Right lung (tissue), 5 donors: ENCODE results near the gene BZW2. TPM values are rescaled to one million over a fixed set of nuclear protein-coding genes. Genes with fewer than 3 reads are reported as not detected.
A peak's percentile ranks its signal among the peaks of the same experiment; 100 is the strongest.

Experiments
- DNase-seq, 2 donors: peaks; one replicate each; pipeline ENCODE4 v3.0.0-alpha.2; 2013
- polyA plus RNA-seq, 5 donors: library from polyadenylated mRNA; unstranded; fragments of 120-200 nt; gene quantifications; one replicate each; pipeline versions ENCODE4 v1.2.1 to v1.2.3, GENCODE V29; 2013; ENCODE audit warnings: inconsistent platforms in 1 of 5, low replicate concordance in 1 of 5; ENCODE audit not compliant: insufficient read length in 5 of 5, insufficient read depth in 1 of 5

The BZW2 gene
- polyA plus RNA-seq, 5 donors = 76.4 to 87.7 (median 80.5) TPM

DNA sequence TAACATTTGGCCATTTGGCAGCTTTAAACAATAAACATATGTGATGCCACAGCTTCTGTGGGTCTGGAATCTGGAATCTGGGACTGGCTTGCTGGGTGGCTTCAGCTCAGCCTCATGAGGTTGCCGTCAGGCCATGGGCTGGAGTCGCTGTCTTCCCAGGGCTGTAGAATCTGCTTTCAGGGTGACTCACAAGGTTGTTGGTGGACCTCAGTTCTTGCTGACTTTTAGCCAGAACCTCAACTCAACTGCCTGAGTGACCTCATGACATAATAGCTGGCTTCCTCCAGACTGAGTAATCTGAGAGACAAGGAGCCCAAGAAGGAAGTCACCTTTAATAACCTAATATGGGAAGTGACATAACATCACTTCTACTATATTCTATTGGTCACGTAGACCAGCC is 63.0 kb downstream of the BZW2 start:
- no peak for DNase-seq

DNA sequence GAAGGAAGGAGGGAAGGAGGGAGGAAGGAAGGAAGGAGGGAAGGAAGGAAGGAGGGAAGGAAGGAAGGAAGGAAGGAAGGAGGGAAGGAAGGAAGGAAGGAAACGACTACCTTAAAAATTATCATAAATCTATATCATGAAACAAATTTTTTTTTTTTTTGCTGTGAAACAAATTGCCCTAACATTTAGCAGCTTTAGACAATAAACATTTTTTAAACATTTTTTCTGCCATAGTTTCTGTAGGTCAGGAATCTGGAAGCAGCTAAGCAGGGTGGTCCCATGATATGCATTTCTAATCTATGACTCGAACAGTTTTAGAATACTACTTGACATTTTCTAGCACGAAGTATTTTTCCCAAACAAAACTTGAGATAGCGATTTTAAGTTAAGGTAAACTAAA is 64.7 kb downstream of the BZW2 start:
- no peak for DNase-seq

DNA sequence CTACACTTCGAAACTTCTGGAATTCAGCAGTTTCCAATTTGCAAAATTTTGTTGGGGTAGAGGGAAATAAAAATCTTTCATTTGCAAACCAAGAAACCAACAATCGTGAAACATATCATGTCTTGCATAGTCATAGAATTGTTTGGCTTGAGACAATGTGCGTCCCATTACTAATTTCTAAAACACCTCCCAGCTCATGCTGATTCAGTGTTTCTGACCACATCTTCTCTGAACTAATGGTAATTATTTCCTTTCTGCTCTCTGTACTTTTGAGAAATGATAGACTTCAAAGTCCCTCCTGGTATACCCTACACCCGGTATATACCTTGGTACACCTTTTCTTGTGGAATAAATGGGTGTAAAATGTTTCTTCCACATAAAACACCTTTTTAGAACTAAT is 65.7 kb downstream of the BZW2 start:
- no peak for DNase-seq

DNA sequence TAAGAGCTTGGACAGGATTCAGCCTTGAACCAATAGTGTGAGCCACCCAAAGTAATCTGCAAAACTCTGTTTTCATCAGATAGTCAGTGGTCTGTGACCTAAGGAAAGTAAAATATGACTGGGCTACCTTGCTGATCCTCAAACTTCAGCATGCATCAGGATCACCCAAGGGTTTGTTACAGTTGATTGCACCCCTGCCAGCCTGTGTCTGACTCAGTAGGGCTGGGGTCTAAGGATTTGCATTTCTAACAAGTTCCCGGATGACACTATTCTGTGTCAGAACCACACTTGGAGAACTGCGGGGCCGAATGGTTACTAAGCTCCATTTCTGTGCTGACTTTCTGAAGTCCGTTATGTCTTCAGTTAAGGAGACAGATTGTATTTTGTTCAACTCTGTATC is 66.9 kb downstream of the BZW2 start:
- DNase-seq = no peak

DNA sequence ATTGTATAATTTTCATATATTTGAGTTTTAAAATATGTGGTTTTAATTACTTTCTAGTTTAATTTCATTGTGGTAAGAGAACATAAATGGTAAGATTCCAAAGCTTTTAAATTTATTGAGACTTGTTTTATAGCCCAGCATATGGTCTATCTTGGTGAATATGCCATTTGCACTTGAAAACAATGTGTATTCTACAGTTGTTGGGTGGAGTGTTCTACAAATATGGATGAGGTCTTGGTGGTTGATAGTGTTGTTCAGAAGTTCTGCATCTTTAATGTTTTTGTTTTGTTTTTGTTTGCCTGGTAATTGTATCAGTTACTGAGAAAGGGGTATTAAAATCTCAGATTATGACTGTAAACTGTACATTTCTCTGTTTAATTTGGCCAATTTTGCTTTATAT is 69.9 kb downstream of the BZW2 start:
- DNase-seq = no peak

DNA sequence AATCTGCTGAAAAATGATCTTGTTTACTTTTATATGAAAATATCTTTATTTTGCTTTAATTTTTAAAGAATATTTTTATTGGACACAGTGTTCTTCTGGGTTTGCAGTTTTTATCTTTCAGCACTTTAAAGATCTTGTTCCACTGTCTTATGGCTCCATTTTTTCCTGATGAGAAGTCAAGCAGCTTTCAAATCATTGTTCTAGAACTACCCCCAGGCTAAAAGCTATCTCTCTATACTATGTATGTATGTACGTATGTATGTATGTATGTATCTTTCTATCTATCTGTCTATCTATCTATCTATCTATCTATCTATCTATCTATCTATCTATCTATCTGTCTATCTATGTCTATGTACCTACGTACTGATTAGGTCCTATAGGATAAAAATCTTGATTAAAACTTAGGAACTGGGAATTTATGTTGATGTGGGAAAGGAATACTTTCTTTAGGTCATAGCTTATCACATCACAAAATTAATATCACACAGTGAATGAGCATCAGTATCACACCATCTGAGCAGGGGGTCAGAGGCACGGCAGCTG is 72.2 kb downstream of the BZW2 start:
- no peak for DNase-seq

DNA sequence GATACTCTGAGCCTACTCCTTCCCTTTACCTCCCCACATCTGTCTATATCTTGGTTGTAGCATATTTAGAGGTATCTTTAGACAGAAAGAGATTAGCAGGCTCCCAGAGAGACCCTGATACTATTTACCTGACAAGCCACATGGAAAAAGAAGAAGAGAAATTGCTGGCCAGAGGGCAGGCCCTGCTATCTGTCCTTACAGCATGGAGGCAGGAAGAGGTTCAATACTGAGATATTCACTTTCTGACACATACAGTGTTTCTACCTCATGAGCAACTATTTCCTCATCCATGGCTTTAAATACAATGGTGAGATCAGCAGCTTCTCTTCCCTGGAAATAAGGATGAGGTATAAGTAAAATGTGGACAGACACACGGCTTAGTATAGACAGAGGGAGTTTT is 73.7 kb downstream of the BZW2 start:
- DNase-seq = no peak

DNA sequence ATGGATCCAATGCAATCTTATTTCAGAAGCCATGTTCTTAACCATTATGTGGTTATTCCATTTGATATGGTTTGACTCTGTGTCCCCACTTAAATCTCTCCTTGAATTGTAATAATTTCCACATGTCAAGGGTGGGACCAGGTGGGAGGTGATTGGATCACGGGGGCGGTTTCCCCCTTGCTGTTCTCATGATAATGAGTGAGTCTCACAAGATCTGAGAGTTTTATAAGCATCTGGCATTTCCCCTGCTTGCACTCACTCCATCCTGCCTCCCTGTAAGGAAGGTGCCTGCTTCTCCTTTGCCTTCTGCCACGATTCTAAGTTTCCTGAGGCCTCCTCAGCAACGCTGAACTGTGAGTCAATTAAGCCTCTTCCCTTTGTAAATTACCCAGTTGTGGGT is 75.6 kb downstream of the BZW2 start:
- no peak for DNase-seq

DNA sequence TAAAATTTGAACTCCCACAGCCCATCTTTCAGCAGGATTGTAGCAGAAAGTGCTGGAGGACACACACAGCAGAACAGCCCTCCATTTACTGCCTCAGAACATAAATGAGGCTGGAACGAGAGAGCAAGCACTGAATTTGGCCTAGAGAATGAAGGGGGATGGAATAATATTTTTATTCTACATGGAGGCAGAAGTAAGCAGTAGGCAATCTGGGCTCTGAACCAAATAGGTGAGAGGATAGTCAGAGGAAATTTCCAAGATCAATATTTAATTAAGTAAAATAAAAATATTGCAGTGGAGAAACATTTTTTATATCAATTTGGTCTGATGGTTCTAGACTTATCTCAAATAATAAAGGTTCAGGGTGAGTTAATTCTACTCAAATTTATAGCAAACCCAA is 78.4 kb downstream of the BZW2 start:
- DNase-seq = no peak

DNA sequence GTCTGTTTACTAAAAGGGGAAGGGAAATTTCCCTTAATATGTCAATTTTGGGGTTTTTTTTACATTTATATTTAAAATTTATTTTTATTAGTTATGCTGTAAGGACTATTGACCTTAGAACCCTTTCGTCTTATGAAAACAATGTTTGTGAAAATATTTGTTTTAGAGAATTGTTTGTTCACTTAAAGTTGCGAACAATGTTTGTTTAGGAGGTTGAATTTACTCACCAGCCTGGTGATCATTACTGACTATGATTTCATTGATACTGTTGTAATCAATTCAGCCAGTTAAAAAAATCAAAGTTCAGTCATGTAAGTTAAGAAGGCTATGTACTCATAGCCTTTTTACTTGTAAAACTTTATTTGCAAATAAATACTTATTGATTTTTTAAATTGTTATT is 80.2 kb downstream of the BZW2 start:
- DNase-seq = no peak

DNA sequence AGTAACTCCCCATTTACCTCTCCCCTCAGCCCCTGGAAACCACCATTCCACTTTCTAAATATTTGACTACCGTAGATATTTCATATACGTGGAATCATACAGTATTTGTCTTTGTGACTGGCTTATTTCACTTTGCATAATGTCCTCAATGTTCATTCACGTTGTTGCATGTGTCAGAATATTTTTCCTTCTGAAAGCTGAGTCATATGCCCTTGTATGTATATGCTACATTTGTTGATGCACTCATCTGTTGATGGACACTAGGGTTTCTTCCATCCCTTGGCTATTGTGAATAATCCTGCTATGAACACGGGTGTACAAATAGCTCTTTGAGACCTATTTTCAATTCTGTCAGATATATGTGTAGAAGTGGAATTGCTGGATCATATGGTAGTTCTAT is 81.8 kb downstream of the BZW2 start:
- no peak for DNase-seq

DNA sequence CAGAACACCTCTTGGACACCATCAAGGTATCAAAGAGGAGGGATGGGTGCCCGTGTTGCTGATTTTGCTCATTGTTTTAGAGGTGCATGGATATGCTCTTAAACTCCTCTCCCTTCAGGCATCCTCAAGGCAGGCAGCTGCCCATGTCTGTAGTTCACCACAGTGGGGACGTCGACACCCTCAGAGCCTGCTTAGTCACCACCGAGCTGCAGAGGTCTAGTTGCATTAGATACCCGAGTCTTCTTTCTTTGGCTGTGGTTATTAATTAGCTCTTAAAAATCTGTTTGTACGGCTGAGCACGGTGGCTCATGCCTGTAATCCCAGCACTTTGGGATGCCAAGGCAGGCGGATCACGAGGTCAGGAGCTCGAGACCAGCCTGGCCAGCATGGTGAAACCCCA is 82.8 kb downstream of the BZW2 start:
- DNase-seq = no peak

DNA sequence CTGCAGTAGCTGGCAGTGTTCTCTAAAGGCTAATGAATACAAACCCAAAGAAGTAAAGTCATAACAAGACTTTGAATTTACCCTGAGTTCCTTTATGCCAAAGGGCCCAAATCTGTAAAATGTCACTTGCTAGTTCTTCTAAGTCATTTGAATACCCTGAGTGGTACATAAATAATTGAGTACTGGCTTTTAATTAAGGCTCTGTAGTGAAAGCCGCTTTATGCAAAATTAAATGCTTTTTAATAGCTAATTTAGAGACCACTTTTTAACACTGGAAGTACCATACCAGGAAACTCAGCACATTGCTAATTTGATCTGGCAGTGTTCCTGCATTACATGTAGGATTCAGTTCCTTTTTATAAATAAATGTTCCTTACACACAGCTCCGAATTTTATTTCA is 83.6 kb downstream of the BZW2 start:
- DNase-seq = no peak

DNA sequence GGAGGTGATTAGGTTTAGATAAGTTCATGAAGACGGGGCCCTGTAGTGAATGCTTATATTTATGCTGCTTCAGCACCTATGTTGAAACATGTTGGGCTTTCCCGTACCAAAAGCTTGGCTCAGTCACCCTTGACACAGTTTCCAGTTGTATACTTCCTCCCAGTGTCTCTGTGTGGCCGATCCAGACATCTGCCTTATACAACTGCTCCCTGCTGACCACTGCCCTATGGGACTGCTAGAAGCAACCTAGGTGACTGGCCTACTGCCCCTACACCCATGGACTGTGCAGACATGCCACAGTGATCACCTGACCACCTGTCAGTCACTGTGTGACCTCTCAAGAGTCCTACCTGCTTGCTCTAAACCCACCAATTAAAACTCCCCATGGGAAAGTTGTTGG is 85.0 kb downstream of the BZW2 start:
- DNase-seq = no peak

DNA sequence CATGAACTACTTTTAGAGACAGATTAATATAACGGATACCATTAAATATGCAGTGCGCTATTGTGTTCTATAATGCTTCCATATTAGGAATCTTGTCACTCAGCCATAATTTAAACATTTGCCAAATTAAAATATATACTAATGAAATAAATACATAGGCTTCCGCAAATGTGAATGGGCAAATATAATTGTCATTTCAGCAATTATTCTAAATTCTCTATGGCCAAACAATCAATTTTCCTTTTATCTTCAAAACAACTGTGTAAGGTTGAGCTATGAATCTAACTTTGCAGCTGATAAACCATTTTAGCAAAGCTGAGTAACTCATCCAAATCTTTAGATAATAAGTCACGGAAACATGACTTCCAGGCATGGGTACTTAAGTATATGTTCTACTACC is 86.8 kb downstream of the BZW2 start:
- no peak for DNase-seq

DNA sequence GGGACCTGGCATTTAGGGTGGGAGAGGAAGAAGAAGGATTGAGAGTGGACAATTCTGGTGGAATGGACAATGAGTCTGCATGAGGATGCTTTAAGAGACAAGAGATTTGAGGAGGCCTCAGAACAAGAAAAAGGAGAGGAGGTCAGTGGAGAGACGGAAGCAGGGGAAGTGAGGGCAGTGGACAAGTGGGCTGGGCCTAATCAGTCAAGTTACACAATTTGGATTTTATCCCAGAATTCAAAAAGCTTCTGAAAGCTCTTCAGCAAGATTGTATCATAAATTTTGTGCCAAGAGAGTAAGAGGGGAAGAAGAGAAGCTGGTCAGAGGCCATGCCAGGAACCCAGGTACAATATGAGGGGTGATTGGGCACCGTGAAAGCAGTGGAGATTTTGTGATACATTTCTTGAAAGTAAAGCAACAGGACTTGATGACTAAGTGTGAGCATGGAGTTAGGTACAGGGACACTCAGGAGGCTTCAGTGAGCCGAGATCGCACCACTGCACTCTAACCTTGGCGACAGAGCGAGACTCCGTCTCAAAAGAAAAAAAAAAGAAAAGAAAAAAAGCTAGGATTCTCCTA is 88.3 kb downstream of the BZW2 start:
- DNase-seq = no peak

DNA sequence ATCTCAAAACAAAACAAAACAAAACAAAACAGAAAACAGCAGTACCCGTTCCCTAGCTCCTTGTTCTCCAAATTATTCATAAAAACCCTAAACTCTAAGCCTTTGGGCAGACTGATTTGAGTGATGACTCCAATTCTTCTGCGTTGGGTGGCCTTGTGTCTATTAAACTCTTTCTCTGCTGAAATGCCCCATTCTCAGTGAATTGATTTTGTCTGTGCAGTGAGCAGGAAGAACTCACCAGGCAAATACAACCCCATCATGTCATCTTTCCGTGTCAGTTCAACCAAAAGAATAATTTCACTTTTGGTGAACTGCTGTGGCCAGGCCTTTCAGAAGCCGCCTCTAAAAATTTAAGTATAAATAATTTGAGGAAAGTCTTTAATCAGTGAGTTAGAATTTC is 89.0 kb downstream of the BZW2 start:
- no peak for DNase-seq

DNA sequence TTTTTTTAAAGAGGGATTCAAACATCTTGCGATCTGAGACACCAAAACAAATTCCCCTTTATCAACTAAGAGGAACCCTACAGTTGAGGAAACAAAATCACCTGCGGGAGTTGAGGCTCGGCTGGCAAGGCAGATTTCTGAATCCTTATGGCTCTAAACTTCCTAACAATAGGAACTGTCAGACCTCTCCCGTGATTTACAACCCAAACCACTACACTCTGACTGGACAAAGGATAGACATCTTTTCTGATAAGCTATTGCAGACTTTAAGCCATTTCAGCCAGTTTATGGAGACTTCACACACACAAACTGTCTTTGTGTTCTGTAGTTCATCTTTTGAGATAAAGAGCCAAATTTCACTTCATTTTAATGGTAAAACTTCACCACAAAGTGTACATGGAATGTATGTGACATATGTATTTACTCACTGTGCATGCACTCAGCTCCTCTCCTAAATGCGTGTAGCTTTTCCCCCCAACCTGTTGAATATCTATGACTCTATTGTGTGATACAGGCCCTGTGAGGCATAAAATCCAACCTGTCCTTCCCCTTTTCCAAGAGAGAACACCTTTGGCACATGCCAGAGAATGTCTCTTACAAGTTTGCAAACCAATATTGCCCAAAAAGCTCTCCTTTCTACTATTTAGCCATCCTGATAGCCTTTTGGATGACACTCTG is 92.2 kb downstream of the BZW2 start:
- DNase-seq = no peak

DNA sequence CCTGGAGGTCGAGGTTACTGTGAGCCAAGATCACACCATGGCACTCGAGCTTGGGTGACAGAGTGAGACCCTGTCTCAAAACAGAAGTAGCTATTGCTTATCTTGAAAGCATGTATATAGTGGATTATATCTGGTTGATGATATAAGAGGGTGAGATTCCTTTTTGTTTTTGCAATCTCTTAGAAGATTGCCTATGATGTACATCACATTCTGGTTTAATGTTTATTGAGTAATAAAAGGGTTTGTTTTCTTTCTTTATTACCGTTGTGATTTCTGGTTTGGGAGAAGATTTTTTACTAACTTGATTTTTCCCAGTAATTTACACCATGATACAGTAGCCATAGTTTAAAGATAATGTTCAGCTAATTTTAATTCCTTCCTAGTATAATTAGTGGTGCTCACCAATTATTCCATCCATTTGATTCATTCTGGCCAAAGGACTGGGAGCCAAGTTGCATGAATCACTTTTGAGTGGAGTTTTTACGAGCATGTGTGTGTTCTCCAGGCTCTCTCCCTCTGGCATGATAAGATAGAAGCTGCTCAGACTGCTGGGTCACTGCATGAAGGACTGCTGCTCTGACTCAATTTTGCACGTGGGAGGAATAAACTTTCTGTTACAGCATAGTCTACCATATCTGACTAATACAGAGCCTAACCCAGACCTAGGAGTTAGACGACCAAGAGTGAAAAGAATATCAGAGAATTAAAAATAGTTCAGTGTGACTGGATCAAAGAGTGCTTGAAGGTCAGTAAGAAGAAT is 94.1 kb downstream of the BZW2 start:
- DNase-seq = peak in 1 of 2 donors; percentile 21

DNA sequence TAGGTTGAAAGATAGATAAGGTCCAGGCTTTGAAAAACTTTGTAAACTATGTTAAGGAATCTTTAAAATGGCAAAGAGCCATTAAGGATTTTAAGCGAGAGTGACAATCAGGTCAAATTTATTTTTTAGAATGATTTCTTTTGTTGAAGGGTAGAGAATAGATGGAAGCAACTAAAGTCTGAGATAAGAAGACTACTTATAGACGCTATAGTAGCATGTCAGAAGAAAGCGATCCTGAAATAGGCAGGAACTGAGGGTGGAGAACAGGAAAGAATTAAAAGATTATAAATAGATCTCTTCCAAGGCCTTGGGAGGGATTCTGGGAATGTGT is 94.6 kb downstream of the BZW2 start:
- no peak for DNase-seq

DNA sequence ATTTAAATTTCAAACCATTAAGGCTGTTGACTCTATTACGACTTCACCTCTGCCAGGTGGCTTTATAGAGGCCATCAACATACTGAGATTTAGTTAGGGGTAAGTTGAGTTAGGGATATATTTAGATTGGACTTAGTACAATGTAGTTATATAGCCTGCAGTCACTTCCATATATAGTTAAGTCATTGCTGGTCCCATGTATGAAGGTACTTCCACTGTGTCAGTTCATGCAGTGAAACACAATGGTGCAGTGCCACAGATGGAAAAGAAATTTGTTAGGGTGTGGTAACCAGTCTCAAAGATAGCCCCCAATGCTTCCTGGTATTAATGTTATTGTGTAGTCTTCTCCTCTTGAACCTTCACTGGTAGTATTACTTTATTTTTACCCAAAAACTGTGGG is 95.0 kb downstream of the BZW2 start:
- DNase-seq = no peak

DNA sequence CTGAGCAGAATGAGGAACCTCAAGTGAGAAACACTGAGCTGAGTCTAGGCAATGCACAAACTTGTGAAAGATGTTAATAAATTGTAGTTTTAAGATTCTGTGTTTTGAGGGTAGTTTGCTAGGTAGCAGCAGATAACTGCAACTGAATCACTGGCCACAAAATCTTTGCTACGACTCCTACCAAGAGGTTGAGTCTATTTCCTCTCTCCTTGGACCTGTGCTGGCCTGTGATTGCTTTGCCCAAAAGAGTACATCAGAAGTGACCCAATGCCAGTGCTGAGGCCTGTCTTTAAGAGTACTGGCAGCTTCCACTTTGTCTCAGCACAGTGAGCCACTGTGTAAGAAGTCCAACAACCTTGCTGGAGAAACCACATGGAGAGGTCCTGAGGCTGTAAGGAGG is 95.7 kb downstream of the BZW2 start:
- no peak for DNase-seq

DNA sequence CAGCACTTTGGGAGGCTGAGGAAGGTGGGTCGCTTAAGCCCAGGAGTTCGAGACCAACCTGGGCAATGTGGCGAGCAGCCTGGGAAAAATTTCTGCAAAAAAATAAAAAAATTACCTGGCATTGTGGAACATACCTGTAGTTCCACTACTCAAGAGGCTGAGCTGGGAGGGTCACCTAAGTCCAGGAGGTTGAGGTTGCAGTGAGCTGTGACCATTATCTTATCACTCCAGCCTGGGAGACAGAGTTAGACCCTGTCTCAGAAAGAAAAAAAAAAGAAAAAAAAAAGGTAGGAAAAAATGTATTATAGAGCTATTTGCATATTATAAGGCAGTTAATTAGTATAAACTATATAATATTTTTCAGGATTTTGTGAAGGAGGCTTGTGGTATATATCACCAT is 96.6 kb downstream of the BZW2 start:
- DNase-seq = no peak
